ENCODE results near the gene TMEM107. TPM values are rescaled to one million over a fixed set of nuclear protein-coding genes. Genes with fewer than 3 reads are reported as not detected.
A peak's percentile ranks its signal among the peaks of the same experiment; 100 is the strongest.

The TMEM107 gene
- total and polyA plus RNA-seq, 10 of the 15 experiments (the other 5 are each of a cell fraction or from before 2014, with no cell fraction given), result 7.9 to 38.7 (median 22.9) TPM

GRCh38 chr17:8192070-8192815 lies 16.1 kb upstream of the TMEM107 start (continued):
- TF ChIP-seq, protein P1, sequence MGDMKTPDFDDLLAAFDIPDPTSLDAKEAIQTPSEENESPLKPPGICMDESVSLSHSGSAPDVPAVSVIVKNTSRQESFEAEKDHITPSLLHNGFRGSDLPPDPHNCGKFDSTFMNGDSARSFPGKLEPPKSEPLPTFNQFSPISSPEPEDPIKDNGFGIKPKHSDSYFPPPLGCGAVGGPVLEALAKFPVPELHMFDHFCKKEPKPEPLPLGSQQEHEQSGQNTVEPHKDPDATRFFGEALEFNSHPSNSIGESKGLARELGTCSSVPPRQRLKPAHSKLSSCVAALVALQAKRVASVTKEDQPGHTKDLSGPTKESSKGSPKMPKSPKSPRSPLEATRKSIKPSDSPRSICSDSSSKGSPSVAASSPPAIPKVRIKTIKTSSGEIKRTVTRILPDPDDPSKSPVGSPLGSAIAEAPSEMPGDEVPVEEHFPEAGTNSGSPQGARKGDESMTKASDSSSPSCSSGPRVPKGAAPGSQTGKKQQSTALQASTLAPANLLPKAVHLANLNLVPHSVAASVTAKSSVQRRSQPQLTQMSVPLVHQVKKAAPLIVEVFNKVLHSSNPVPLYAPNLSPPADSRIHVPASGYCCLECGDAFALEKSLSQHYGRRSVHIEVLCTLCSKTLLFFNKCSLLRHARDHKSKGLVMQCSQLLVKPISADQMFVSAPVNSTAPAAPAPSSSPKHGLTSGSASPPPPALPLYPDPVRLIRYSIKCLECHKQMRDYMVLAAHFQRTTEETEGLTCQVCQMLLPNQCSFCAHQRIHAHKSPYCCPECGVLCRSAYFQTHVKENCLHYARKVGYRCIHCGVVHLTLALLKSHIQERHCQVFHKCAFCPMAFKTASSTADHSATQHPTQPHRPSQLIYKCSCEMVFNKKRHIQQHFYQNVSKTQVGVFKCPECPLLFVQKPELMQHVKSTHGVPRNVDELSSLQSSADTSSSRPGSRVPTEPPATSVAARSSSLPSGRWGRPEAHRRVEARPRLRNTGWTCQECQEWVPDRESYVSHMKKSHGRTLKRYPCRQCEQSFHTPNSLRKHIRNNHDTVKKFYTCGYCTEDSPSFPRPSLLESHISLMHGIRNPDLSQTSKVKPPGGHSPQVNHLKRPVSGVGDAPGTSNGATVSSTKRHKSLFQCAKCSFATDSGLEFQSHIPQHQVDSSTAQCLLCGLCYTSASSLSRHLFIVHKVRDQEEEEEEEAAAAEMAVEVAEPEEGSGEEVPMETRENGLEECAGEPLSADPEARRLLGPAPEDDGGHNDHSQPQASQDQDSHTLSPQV (IDR thresholded peaks at IDR 0.05), result no peak
- TF ChIP-seq ZZZ3 (IDR thresholded peaks at IDR 0.05; ENCODE audit: control insufficient read depth, insufficient read length, low read depth) (no peak), BCL11A (IDR thresholded peaks at IDR 0.05; ENCODE audit: low read depth, low read length) (no peak), CBX5 (IDR thresholded peaks at IDR 0.05; ENCODE audit: low read depth) (no peak), NR2C1 (IDR thresholded peaks at IDR 0.05) (no peak)

DNA sequence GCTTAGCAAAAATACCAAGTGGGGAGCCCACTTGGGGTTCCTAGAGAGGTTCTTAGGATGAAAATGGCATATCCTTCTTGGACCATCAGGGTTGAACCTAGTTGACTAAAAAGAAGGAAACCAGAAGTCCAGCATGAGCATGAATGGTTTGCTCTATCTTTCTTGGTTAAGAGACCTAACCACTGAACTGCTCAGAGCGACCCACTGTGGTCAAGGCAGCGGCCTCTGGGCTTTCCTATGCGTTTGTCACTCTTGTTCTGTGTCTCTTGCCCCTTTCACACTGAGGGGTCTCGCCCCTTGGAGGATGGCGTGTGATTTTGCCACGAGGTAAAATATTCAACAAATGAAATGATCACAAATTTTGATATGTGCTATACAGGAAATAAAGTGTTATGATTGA lies 14.3 kb upstream of the TMEM107 start:
- Histone ChIP-seq H3K4me2 (ENCODE audit: control insufficient read depth, insufficient read depth) (peak overlapping the region; percentile 89), H3K79me2 (ENCODE audit: control insufficient read depth, insufficient read depth, low read length) (peaks cover 18% of the 10 kb centered on the region), H3K27me3 (replicated peaks in 1 of 2; ENCODE audit: control insufficient read depth in 2 of 2, insufficient read depth in 2 of 2, low read length in 1 of 2) (no peaks in the 10 kb centered on the region), H3K36me3 (ENCODE audit: control insufficient read depth in 2 of 2, insufficient read depth in 2 of 2, low read length in 1 of 2) (no peaks in the 10 kb centered on the region), H2AFZ (ENCODE audit: control insufficient read depth, low read depth, low read length) (peak overlapping the region; percentile 91), H3K27ac (ENCODE audit: control insufficient read depth, insufficient read depth) (peak overlapping the region; percentile 81), H3K9ac (ENCODE audit: control insufficient read depth, insufficient read depth, low read length) (peak overlapping the region; percentile 42; the same call in 1 of the 2 replicates), H3K9me3 (replicated peaks; ENCODE audit: control insufficient read depth, insufficient read depth, low read length) (no peaks in the 10 kb centered on the region), H3K4me1 (ENCODE audit: control insufficient read depth, insufficient read depth, low read length) (peaks cover 20% of the 10 kb centered on the region), H3K4me3 (peak overlapping the region; percentile 75), H4K20me1 (ENCODE audit: control insufficient read depth, insufficient read depth) (no peaks in the 10 kb centered on the region)
- BruUV-seq (replicated peaks), result no TSS peak
- WGBS (ENCODE audit: insufficient coverage, insufficient replicate concordance, low lambda C conversion rate, missing lambda C conversion rate), result 13% methylated on average over 6 of the region's 6 CpGs
- no peak for DNase-seq (ENCODE audit: low read depth, low spot score)
- ChIA-PET POLR2A (interaction anchor here (0.9 to 8.1 kb wide), 11 partner anchors 9 to 110 kb away, joined by 4 to 146 read pairs (median 13); partner anchors contain the start of genes AURKB, CTC1, PER1 and PFAS), SMC1A (ENCODE audit: uncharacterized antibody, unreplicated experiment) (interaction anchor here (0.6 to 1.4 kb wide), 8 partner anchors 11 to 105 kb away, joined by 3 to 9 read pairs (median 4); partner anchors contain the start of gene SLC25A35), CTCF (interaction anchor here (0.7 to 6.2 kb wide), 7 partner anchors 8 to 105 kb away, joined by 3 to 53 read pairs (median 4); partner anchors contain the start of gene SLC25A35), RAD21 (ENCODE audit: unreplicated experiment) (interaction anchor here (0.8 to 8.1 kb wide), 11 partner anchors 9 to 259 kb away, joined by 3 to 117 read pairs (median 4); partner anchors contain the start of genes AURKB, CNTROB, CTC1 and SLC25A35)
- no peak for FAIRE-seq
- in situ Hi-C loops (cut with MboI) (no loop called here), intact Hi-C loops (cut with micrococcal nuclease; ENCODE audit: unreplicated experiment) (no loop called here)
- ATAC-seq, result no peak
- 0 out of 2 replicates have a peak, but pooled peaks have one; percentile 48 for TF ChIP-seq MXI1 (IDR thresholded peaks at IDR 0.05; ENCODE audit: low read depth, low read length)
- peak in 1 of 2 experiments; percentile 19; a peak in 1 of 4 replicates for TF ChIP-seq EP300 (IDR thresholded peaks at IDR 0.05; ENCODE audit: borderline replicate concordance in 1 of 2, control insufficient read depth in 1 of 2, low read depth in 2 of 2, low read length in 2 of 2)
- TF ChIP-seq, protein P2, sequence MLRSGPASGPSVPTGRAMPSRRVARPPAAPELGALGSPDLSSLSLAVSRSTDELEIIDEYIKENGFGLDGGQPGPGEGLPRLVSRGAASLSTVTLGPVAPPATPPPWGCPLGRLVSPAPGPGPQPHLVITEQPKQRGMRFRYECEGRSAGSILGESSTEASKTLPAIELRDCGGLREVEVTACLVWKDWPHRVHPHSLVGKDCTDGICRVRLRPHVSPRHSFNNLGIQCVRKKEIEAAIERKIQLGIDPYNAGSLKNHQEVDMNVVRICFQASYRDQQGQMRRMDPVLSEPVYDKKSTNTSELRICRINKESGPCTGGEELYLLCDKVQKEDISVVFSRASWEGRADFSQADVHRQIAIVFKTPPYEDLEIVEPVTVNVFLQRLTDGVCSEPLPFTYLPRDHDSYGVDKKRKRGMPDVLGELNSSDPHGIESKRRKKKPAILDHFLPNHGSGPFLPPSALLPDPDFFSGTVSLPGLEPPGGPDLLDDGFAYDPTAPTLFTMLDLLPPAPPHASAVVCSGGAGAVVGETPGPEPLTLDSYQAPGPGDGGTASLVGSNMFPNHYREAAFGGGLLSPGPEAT (IDR thresholded peaks at IDR 0.05; ENCODE audit: low read depth), result peak; percentile 17; the same call in 1 of the 2 replicates
- TF ChIP-seq, protein P3, sequence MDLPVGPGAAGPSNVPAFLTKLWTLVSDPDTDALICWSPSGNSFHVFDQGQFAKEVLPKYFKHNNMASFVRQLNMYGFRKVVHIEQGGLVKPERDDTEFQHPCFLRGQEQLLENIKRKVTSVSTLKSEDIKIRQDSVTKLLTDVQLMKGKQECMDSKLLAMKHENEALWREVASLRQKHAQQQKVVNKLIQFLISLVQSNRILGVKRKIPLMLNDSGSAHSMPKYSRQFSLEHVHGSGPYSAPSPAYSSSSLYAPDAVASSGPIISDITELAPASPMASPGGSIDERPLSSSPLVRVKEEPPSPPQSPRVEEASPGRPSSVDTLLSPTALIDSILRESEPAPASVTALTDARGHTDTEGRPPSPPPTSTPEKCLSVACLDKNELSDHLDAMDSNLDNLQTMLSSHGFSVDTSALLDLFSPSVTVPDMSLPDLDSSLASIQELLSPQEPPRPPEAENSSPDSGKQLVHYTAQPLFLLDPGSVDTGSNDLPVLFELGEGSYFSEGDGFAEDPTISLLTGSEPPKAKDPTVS (IDR thresholded peaks at IDR 0.05; ENCODE audit: low read depth, low read length), result no peak
- TF ChIP-seq RUNX3 (IDR thresholded peaks at IDR 0.05; ENCODE audit: low read length), result peak; percentile 60
